NT2/D1 (cell line): ENCODE data around the gene RBM48.
"Not testable (repeated sequence)": the region's sequence is repeated elsewhere in the genome, so short reads cannot be mapped to it uniquely, and the experiment has no call there.

Experiments
- SUZ12 ChIP-seq: IDR thresholded peaks from 2 replicates; pipeline ENCODE4 v1.6.1; 2011; ENCODE audit not compliant: insufficient read length, insufficient read depth; ENCODE audit errors: extremely low read depth
- YY1 ChIP-seq: IDR thresholded peaks from 2 replicates; pipeline ENCODE4 v1.6.1; 2011; ENCODE audit not compliant: insufficient read length, insufficient read depth
- ZNF274 ChIP-seq: IDR thresholded peaks from 2 replicates; pipeline ENCODE4 v1.6.1; 2011; ENCODE audit warnings: mild to moderate bottlenecking, low read depth, low read length

GRCh38 chr7:92484226-92484625, 44.4 kb upstream of the RBM48 start:
- TF ChIP-seq YY1, ZNF274, SUZ12: not testable (repeated sequence)
